GM18873 (cell line): ENCODE results near the gene NRG2.

Experiments used
- ATAC-seq: cut with Tn5 transposase; IDR thresholded peaks from one replicate; pipeline ENCODE4 v1.9.1; 2021; ENCODE audit warnings: mild to moderate bottlenecking, moderate library complexity, moderate number of reproducible peaks; ENCODE audit not compliant: unreplicated experiment, low FRiP score

NRG2 gene

DNA sequence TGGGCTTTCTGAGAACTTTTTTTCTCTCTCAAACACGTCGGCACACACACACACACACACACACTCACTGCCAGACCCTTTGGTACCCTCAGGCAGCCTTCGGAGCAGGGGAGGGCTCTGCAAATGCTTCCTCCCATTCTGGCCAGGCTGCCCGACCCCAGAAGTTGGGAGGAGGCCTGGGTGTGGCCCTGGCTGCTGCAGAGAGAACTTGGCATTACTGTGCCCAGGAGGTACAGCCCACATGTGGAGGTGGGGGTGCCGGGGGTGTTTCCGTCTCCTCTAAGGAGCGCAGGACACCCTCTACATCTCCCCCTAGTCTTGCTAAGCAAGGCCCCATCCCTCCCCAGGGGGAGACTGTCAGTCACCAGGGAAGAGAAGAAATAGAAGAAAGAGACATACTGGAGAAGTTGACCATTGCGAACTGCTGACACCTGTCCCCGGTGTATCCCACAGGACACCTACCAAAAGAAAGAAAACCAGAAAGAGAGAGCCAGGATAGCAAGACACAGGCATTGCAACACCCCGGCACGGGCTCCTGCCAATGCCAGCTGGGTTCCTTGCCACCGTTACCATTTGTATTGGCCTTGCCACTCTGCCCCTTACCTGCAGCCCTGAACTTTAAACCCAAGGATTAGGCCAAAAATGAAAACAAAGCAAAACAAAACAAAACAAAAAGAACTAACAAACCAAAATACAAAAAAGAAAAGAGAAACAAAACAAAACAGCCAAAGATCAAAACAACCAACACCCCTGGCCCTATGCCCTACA is 178.2 kb downstream of the NRG2 start:
- ATAC-seq: no peak

GRCh38 chr5:139863855-139864558 is 179.1 kb downstream of the NRG2 start:
- ATAC-seq: no peak

DNA sequence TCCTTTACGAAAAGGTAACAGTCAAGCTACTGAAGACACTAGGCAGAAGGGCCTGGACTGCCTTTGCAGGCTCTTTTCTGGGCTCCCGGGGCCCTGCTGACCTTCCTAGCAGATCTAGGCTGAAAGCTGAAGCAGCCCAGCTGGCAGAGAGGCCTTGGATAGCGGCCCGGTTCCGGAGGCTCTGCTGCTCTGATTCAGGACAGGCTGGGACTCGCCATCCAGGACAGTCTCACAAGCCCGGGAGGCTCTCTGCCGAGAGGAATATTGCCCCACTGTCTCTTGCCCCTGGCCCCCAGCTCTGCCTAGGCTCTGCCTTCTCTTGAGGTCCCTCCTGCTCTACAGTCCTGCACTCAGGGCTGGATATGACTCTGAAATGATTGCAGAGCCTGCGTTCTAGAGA is 179.7 kb downstream of the NRG2 start:
- no peak for ATAC-seq

- ATAC-seq: no peak
Measured at GRCh38 chr5:139862803-139863202, 180.3 kb downstream of the NRG2 start.

- no peak for ATAC-seq
Measured at GRCh38 chr5:139862313-139862712, 180.8 kb downstream of the NRG2 start.

- ATAC-seq: no peak
Measured at GRCh38 chr5:139861889-139862207, 181.3 kb downstream of the NRG2 start.

DNA sequence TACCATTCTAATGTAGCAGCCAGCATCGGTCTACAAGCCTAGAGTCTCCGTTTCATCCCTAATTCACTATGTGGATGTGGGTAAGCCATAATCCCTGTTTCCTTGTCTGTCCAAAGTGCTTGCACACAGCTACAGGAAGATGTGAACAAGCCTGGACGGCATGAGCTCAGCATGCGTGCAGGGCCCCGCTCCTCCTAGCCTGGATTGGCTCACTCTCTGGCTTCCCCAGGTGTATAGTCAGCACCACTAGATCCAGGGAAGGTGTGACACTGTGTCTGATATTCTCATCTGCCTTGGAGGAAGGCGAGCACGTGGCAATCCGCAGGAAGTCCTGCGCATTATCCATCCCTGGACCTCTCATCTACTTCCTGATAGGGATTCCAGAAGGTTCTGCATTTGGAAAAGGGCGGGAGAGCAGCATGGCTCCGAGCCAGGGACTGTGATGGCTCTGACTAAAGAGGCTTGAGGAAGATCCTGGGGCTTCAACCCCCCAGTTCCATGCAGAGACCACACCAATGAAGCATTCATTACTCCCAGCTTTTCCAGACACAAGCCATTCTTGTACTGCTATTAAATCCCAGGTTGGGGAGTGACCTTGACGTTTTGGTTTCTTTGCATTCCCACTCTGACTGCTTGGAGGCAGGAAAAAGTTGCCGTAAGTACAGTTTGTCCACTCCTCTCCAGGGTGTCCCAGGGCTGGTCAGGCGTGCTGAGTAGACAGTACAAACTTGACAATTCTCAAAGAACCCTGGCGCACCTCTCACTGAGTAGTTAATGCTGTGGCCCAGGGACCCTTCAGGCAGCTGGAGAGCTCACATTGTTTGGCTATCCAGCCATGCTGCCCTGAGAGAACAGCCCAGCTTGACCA is 181.8 kb downstream of the NRG2 start:
- ATAC-seq: no peak

GRCh38 chr5:139859013-139859412 is 184.1 kb downstream of the NRG2 start:
- ATAC-seq: no peak

- ATAC-seq: no peak
Measured at GRCh38 chr5:139856714-139857113, 186.4 kb downstream of the NRG2 start.

DNA sequence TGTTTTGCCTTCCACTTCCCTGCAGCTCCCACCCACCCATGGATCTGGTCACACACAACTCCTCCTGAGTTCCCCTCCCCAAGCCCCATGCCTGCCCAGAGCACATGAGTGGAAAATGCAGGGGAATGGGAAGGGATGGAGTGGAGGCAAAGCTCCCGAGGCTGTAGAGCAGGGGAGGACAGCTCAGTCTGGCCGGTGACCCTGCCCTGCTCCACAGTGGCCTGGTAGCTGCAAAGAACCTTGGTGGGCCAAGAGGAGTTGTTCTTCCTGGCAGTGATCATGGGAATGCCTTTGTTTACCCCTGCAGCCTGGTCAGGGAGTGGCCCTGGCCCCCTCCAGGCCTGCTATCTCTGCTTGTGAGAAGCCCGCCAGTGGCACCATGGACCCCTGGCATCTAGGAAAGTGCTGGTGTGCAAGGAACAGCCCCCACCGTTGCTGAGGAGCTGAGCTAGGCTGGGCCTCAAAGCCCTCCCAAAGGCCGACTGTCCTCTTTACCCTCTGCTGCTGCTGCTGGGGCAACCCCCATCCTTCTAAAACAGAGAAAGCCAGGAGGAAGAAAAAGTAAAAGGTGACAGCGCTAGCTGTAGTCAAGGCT is 187.1 kb downstream of the NRG2 start:
- no peak for ATAC-seq

- no peak for ATAC-seq
Measured at GRCh38 chr5:139855451-139855850, 187.6 kb downstream of the NRG2 start.

DNA sequence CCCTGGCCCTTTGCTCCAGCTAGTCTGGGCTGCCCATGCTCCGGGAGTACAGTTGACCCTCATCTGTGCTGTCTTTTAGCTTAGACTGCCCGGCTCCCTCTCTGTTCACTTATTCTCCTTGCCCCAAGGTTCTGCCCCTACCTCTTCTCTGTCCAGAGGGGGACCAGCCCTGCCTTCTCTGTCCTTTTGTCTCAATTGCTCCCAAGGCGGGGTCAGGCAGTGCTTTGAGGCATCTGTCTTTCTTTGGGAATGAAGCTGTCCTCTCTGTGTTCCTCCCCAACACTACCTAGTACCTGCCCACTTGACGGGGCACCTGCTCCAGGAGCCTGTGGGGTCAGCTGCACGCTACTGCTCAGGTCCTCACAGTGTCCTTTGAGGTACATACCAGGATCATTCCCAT is 188.1 kb downstream of the NRG2 start:
- ATAC-seq: no peak

- ATAC-seq: no peak
Measured at GRCh38 chr5:139854029-139854605, 189.0 kb downstream of the NRG2 start.

- no peak for ATAC-seq
Measured at GRCh38 chr5:139852696-139853095, 190.4 kb downstream of the NRG2 start.

DNA sequence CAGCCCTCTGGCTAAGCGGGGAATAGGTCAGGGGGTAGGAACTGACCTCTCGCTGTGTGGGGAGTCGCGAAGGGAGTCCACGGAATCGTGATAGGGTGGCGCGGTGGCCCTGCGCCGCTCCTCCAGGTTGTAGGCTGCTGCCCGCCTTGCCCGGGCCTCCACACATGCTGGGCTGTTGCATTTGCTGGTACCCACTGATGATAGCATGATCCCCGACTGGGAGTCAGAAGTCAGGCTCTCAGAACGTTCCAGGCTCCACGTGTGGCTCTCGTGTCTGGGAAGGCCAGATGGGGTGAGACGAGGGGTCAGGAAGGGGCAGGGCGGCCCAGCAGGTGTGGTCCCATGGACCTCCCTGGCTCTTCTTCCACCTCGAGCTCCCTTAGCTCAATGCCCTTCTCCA is 191.5 kb downstream of the NRG2 start:
- ATAC-seq: no peak

DNA sequence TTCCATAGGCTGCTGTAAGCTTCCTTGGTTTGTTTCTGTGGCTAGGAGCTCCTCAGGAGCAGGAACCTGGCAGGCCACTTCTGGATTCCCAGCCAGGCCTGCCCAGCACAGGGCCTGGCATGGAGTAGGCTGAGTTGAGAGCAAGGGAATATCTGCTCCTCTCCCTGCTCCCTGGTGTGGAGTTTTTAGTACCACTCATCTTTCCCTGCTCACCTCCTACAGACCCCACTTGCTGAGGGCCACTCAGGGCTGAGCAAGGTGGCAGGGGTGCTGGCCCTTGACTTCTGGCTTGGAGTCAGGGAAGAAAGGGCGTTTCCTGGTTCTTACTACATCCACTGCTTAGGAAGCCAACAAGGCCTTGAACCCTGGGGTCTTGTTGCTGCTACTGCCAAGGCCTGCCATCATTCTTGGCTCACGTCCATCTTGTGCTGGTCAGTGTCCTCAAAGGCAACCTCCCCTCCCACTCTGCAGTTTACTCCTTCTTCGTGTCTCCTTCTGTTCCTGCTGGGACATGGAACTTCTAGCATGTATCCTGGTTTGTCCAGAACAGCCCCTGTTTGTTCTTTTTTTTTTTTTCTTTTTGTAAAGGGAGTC is 192.6 kb downstream of the NRG2 start:
- no peak for ATAC-seq

GRCh38 chr5:139849942-139850341 is 193.2 kb downstream of the NRG2 start:
- no peak for ATAC-seq

DNA sequence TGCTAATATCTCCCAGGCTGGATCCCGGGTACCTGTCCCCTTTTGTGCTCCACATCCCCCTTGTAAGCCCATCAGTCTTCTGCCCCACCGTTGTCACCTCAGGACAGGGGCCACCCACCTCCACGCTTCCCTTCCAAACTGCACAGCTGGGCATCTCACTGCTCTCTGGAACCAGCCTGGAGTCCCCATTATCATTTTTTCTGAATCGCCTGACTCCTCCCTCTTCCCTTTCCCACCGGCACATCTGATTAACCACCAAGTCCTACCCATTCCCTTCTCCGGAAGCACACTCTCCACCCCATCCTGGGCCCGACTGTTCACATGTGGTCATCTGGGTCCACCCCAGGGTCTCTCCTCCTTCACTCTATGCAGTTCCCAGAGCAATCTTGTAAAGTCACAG is 193.6 kb downstream of the NRG2 start:
- no peak for ATAC-seq

- ATAC-seq: no peak
Measured at GRCh38 chr5:139848508-139849100, 194.5 kb downstream of the NRG2 start.
